AG04450 (cell line): ENCODE results near the gene VAMP1. TPM values are rescaled to one million over a fixed set of nuclear protein-coding genes. Genes with fewer than 3 reads are reported as not detected.
"Not testable (repeated sequence)": the region's sequence is repeated elsewhere in the genome, so short reads cannot be mapped to it uniquely, and the experiment has no call there.

Experiments
- CTCF ChIA-PET: fragments of 300-600, 350-600 bp; formaldehyde crosslinking; extraction: SDS; loops from one replicate; lab custom pipeline; 2022; ENCODE audit warnings: antibody characterized with exemption, inconsistent platforms; lab: Charles Lee
- POLR2A ChIA-PET: fragments of 350-600 bp; formaldehyde crosslinking; extraction: SDS; loops from one replicate; lab custom pipeline; 2021; ENCODE audit warnings: antibody characterized with exemption, inconsistent platforms; lab: Yijun Ruan, JAX
- DNase-seq: peaks from one replicate; pipeline ENCODE4 v3.0.0-alpha.2; 2011; ENCODE audit warnings: low read depth, low spot score
- H3K27ac ChIP-seq: one replicate; pipeline ENCODE4 v1.5.1; 2012; ENCODE audit warnings: low read depth, low read length, control low read depth
- H3K27me3 ChIP-seq: one replicate; pipeline ENCODE4 v1.6.0; 2012; ENCODE audit warnings: low read length; ENCODE audit not compliant: control insufficient read depth, insufficient read depth
- H3K4me3 ChIP-seq: 2 replicates; pipeline ENCODE4 v1.5.1; 2011; ENCODE audit warnings: mild to moderate bottlenecking, low read depth, low read length, control low read depth
- H3K9me3 ChIP-seq: 2 replicates; pipeline ENCODE4 v1.5.1; 2012; ENCODE audit warnings: low read length; ENCODE audit not compliant: control insufficient read depth, insufficient read depth
- polyA plus RNA-seq: library from polyadenylated mRNA; depleted of rRNA; stranded (reverse); fragments of >200 nt; gene quantifications from 2 replicates; pipeline ENCODE4 v1.2.3, GENCODE V29; 2011
- TF ChIP-seq, protein P1 (sequence below): IDR thresholded peaks from 2 replicates; pipeline ENCODE4 v1.5.1; 2011; ENCODE audit warnings: low read depth, low read length, control low read depth, inconsistent platforms

The VAMP1 gene
- polyA plus RNA-seq, 1 experiment, result 15.1 TPM

DNA sequence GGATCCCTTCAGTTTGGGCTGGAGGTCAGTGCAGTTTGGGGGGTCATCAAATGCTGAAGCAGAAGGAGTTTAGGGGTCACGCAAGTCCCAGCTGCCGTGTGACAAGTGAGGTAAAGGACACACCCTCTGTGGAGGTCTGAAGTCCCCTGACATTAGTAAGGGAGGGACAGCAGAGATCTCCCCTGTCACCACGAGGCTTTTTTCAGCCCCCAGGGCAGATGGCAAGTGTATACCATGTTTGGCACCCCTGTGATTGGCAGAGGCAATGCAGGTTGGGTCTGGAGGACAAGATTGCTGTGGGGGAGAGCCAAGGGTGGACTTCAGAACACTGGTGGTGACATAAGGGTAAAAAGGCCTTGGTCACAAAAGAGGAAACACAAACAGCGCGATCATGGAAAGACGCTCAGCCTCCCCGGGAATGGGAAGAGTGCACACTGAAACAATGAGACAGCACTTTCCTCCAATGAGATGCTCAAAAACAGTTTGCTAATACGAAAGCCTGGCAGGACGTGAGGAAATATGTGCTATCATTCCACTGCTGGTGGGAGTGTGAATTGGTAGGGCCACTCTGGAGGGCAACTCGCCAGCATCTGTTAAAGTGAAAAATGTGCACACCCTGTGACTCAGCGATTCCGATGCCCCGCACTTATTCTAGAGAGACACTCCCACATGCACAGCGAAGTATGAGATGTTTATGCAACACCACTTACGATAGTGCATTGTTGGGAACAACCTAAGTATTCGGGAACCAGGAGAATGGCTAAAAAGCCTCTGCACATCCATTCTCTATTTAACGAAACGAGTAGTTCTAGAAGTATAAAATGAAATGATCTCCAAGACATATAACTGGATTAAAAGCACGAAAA lies 40.1 kb downstream of the VAMP1 start:
- Histone ChIP-seq H3K27ac (peak overlapping the region; percentile 94), H3K9me3 (no peaks in the 10 kb centered on the region; the same call in 1 of the 2 replicates), H3K27me3 (no peaks in the 10 kb centered on the region), H3K4me3 (peak overlapping the region; percentile 36)
- POLR2A ChIA-PET, result no interaction called here
- peak; percentile 93 for DNase-seq
- CTCF ChIA-PET, result interaction anchor here (0.5 kb wide), 1 partner anchor 58 kb away, joined by 4 read pairs; no protein-coding TSS in a partner anchor
- TF ChIP-seq, protein P1, sequence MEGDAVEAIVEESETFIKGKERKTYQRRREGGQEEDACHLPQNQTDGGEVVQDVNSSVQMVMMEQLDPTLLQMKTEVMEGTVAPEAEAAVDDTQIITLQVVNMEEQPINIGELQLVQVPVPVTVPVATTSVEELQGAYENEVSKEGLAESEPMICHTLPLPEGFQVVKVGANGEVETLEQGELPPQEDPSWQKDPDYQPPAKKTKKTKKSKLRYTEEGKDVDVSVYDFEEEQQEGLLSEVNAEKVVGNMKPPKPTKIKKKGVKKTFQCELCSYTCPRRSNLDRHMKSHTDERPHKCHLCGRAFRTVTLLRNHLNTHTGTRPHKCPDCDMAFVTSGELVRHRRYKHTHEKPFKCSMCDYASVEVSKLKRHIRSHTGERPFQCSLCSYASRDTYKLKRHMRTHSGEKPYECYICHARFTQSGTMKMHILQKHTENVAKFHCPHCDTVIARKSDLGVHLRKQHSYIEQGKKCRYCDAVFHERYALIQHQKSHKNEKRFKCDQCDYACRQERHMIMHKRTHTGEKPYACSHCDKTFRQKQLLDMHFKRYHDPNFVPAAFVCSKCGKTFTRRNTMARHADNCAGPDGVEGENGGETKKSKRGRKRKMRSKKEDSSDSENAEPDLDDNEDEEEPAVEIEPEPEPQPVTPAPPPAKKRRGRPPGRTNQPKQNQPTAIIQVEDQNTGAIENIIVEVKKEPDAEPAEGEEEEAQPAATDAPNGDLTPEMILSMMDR, result no peak

DNA sequence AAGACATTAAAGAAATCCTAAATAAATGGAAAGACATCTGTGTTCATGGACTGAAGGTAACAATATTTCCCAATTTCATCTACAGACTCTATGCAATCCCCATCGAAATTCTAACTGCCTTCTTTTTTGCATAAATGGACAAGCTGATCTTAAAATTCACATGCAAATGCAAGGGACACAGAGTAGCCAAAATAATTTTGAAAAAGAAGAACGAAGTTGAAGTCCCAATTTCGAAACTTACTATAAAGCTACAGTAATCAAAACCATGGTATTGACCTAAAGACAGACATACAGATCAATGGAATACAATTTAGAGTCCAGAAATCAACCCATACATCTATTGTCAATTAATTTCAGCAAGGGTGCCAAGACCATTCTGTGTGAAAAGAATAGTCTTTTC lies 42.2 kb downstream of the VAMP1 start:
- ChIA-PET POLR2A (interaction anchor here (1.4 kb wide), 1 partner anchor 42 kb away, joined by 3 read pairs; the partner anchor contains the start of gene VAMP1), CTCF (interaction anchor here (7.1 kb wide), 1 partner anchor 37 kb away, joined by 87 read pairs; no protein-coding TSS in a partner anchor)
- Histone ChIP-seq H3K27ac (no peak overlapping the region), H3K4me3 (no peak overlapping the region), H3K27me3 (no peaks in the 10 kb centered on the region), H3K9me3 (no peaks in the 10 kb centered on the region; the same call in 1 of the 2 replicates)
- no peak for DNase-seq
- TF ChIP-seq, protein P1, result no peak

DNA sequence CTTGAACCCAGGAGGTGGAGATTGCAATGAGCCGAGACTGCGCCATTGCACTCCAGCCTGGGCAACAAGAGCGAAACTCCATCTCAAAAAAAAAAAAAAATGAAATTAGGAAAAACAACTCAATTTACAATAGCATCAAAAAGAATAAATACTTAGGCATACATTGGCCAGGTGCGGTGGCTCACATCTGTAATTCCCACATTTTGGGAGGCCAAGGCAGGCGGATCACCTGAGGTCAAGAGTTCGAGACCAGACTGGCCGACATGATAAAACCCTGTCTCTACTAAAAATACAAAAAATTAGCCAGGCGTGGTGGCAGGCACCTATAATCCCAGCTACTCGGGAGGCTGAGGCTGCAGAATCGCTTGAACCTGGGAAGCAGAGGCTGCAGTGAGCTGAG lies 42.7 kb downstream of the VAMP1 start:
- not testable (repeated sequence) for H3K27ac ChIP-seq, H3K4me3 ChIP-seq, H3K9me3 ChIP-seq, H3K27me3 ChIP-seq, DNase-seq
- ChIA-PET CTCF (interaction anchor here (7.1 kb wide), 1 partner anchor 38 kb away, joined by 87 read pairs; no protein-coding TSS in a partner anchor), POLR2A (interaction anchor here (0.7 to 1.4 kb wide), 2 partner anchors 38 to 42 kb away, joined by 3 read pairs; partner anchors contain the start of gene VAMP1)

DNA sequence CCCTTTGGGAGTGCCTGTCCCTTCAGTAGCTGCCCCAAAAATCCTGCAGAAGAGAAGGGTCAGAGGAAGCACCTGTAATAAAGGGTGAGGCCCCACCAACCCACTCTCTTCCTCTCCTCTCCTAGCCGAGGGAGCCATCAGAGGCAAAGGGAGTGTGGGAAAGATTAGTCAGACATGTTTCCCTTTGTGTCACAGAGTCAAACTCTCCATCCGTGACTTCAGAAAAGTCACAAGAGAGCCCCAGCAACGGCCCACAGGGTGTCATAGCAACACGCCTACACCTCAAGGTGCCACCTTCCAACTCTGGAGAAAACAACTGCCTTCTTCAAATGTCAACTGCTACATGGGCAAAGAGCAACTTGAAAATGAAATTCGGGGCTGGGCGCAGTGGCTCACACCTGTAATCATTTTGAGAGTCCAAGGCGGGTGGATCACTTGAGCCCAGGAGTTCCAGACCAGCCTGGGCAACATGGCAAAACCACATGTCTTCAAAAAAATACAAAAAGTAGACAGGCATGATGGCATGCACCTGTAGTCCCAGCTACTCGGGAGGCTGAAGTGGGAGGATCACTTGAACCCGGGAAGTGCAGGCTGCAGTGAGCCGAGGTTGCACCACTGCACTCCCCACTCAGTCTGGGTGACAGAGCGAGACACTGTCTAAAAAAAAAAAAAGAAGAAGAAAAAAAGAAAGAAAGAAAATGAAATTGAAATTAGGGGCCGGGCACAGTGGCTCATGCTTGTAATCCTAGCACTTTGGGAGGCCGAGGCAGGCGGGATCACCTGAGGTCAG lies 43.4 kb downstream of the VAMP1 start:
- TF ChIP-seq, protein P1, result no peak
- ChIA-PET CTCF (interaction anchor here (4.8 to 7.1 kb wide), 2 partner anchors 39 to 112 kb away, joined by 26 to 87 read pairs; no protein-coding TSS in a partner anchor), POLR2A (interaction anchor here (0.7 to 1.4 kb wide), 3 partner anchors 39 to 107 kb away, joined by 3 read pairs; partner anchors contain the start of genes GAPDH and VAMP1)
- Histone ChIP-seq H3K27me3 (no peaks in the 10 kb centered on the region), H3K4me3 (no peak overlapping the region), H3K9me3 (no peaks in the 10 kb centered on the region; the same call in 1 of the 2 replicates), H3K27ac (no peak overlapping the region)
- no peak for DNase-seq
